CD14-positive monocyte (primary cell): ENCODE measurements around the gene IFRD2. TPM values are rescaled to one million over a fixed set of nuclear protein-coding genes. Genes with fewer than 3 reads are reported as not detected.

ENCODE experiments used
- DNase-seq, 3 donors: peaks; one replicate each; pipeline ENCODE4 v3.0.0-alpha.2; 2011 to 2022
- H2AFZ ChIP-seq: 2 replicates; pipeline ENCODE4 v1.6.0; 2012; ENCODE audit warnings: mild to moderate bottlenecking, low read depth, low read length, inconsistent platforms; ENCODE audit not compliant: insufficient read depth, poor library complexity, severe bottlenecking
- H3K27ac ChIP-seq, 2 donors: 1 replicate in 1 of 2; 2 replicates in 1 of 2; pipeline ENCODE4 v1.5.1; 2012 to 2013; ENCODE audit warnings: low read length in 2 of 2, control low read depth in 1 of 2, inconsistent platforms in 1 of 2, low read depth in 1 of 2, mild to moderate bottlenecking in 1 of 2
- H3K27me3 ChIP-seq, 2 donors: one replicate each; pipeline versions ENCODE4 v1.6.0 to v1.6.1; 2011 to 2013; ENCODE audit warnings: low read length in 2 of 2; ENCODE audit not compliant: control insufficient read depth in 2 of 2, insufficient read depth in 2 of 2
- H3K36me3 ChIP-seq, 2 donors: replicated peaks in 1 of 2; 1 replicate in 1 of 2; 2 replicates in 1 of 2; pipeline versions ENCODE4 v1.5.1 to v1.6.1; 2012 to 2013; ENCODE audit warnings: low read length in 2 of 2, control low read depth in 1 of 2, inconsistent platforms in 1 of 2, mild to moderate bottlenecking in 1 of 2; ENCODE audit not compliant: insufficient read depth in 2 of 2, control insufficient read depth in 1 of 2
- H3K4me1 ChIP-seq, 2 donors: 1 replicate in 1 of 2; 2 replicates in 1 of 2; pipeline versions ENCODE4 v1.5.1 to v1.6.1; 2012 to 2013; ENCODE audit warnings: low read length in 2 of 2, control low read depth in 1 of 2, inconsistent platforms in 1 of 2, mild to moderate bottlenecking in 1 of 2, moderate library complexity in 1 of 2; ENCODE audit not compliant: insufficient read depth in 2 of 2, control insufficient read depth in 1 of 2
- H3K4me2 ChIP-seq: replicated peaks from 2 replicates; pipeline ENCODE3; 2012; ENCODE audit warnings: low read length, moderate library complexity, mild to moderate bottlenecking; ENCODE audit not compliant: poor library complexity, severe bottlenecking; ENCODE audit errors: extremely low read depth
- H3K4me3 ChIP-seq, 3 experiments: fragments of 200-600 bp in 1 of 3; sonication (generic) in 1 of 3; replicated peaks in 1 of 3; 1 replicate in 2 of 3; 2 replicates in 1 of 3; pipeline ENCODE4 v1.5.1; 2011 to 2013; ENCODE audit warnings: low read length in 3 of 3, mild to moderate bottlenecking in 3 of 3, control low read depth in 2 of 3, low read depth in 2 of 3, inconsistent platforms in 1 of 3, moderate library complexity in 1 of 3
- H3K79me2 ChIP-seq: 2 replicates; pipeline ENCODE4 v1.6.0; 2012; ENCODE audit warnings: mild to moderate bottlenecking, control low read depth, inconsistent platforms, low read length, moderate library complexity; ENCODE audit not compliant: insufficient read depth
- H3K9ac ChIP-seq: 2 replicates; pipeline ENCODE4 v1.6.0; 2017; ENCODE audit warnings: low read length, mild to moderate bottlenecking; ENCODE audit not compliant: insufficient read depth, poor library complexity, severe bottlenecking
- H3K9me3 ChIP-seq, 2 donors: replicated peaks in 1 of 2; 1 replicate in 1 of 2; 2 replicates in 1 of 2; pipeline versions ENCODE4 v1.5.1 to v1.6.1; 2012 to 2013; ENCODE audit warnings: low read length in 2 of 2, control low read depth in 1 of 2; ENCODE audit not compliant: control insufficient read depth in 1 of 2, insufficient read depth in 1 of 2
- H4K20me1 ChIP-seq: 2 replicates; pipeline ENCODE4 v1.6.0; 2012; ENCODE audit warnings: mild to moderate bottlenecking, low read length, control low read depth, moderate library complexity; ENCODE audit not compliant: insufficient read depth
- H3K27ac Mint-ChIP-seq, 7 donors: one replicate each; pipeline ENCODE4 v1.8.0; 2020; ENCODE audit warnings: mild to moderate bottlenecking in 7 of 7, mixed read lengths in 7 of 7, moderate library complexity in 6 of 7, inconsistent platforms in 2 of 7
- H3K27me3 Mint-ChIP-seq, 3 donors: one replicate each; pipeline ENCODE4 v1.8.0; 2021 to 2022; ENCODE audit warnings: low read depth in 3 of 3, mild to moderate bottlenecking in 3 of 3, mixed read lengths in 3 of 3, moderate library complexity in 3 of 3, inconsistent platforms in 1 of 3
- H3K36me3 Mint-ChIP-seq, 2 donors: one replicate each; pipeline ENCODE4 v1.8.0; 2020; ENCODE audit warnings: mixed read lengths in 2 of 2, inconsistent platforms in 1 of 2, mild to moderate bottlenecking in 1 of 2
- H3K4me1 Mint-ChIP-seq: one replicate; pipeline ENCODE4 v1.8.0; 2020; ENCODE audit warnings: mild to moderate bottlenecking, mixed read lengths
- H3K4me3 Mint-ChIP-seq, 2 donors: one replicate each; pipeline ENCODE4 v1.8.0; 2020; ENCODE audit warnings: mild to moderate bottlenecking in 2 of 2, mixed read lengths in 2 of 2, moderate library complexity in 1 of 2
- H3K9me3 Mint-ChIP-seq, 7 donors: one replicate each; pipeline ENCODE4 v1.8.0; 2020 to 2022; ENCODE audit warnings: mixed read lengths in 7 of 7, mild to moderate bottlenecking in 6 of 7, moderate library complexity in 6 of 7, inconsistent platforms in 2 of 7
- CTCF ChIP-seq: fragments of 200-600 bp; IDR thresholded peaks from one replicate; pipeline ENCODE4 v1.8.0; 2022; ENCODE audit warnings: antibody characterized with exemption, mild to moderate bottlenecking
- WGBS: methylation state at CpG from one replicate; pipeline ENCODE4 v1.1.5; 2013; ENCODE audit warnings: missing lambda C conversion rate; ENCODE audit not compliant: insufficient coverage; 5-methylcytosine and 5-hydroxymethylcytosine counted together
- intact Hi-C, 2 donors: fragments of 100-400 bp; cut with micrococcal nuclease; formaldehyde crosslinking; loops; one replicate each; pipeline versions ENCODE4 v1.15.0 to v1.15.1; 2023
- polyA plus RNA-seq, 3 donors: library from polyadenylated mRNA; depleted of rRNA in 1 of 3; unstranded in 2 of 3; stranded (reverse) in 1 of 3; fragments of 300-500 nt in 2 of 3; fragments of >200 nt in 1 of 3; fragmentation: Illumina TruSeq in 2 of 3; gene quantifications; 1 replicate in 2 of 3; 2 replicates in 1 of 3; pipeline ENCODE4 v1.2.3, GENCODE V29; 2012 to 2021

The IFRD2 gene
- polyA plus RNA-seq, 3 donors = 17.1 to 35.1 (median 23.3) TPM

- no peaks in the 10 kb centered on the region for H3K9me3 ChIP-seq
- H3K79me2 ChIP-seq = peaks cover 93% of the 10 kb centered on the region
- Mint-ChIP-seq H3K27ac (peak overlapping the region; percentile 93 to 98 (median 95)), H3K4me1 (peaks cover 71% of the 10 kb centered on the region), H3K36me3 (peaks cover 24 to 51% of the 10 kb centered on the region in 2 donors), H3K27me3 (peaks cover 0 to 1% (median 0%) of the 10 kb centered on the region in 3 donors), H3K9me3 (peaks cover 0 to 2% (median 0%) of the 10 kb centered on the region in 7 donors), H3K4me3 (peak overlapping the region; percentile 99 to 100)
- intact Hi-C loops = no loop called here
- no peaks in the 10 kb centered on the region for H3K27me3 ChIP-seq
- H2AFZ ChIP-seq = no peak overlapping the region
- peaks cover 18 to 22% of the 10 kb centered on the region in 2 donors for H3K36me3 ChIP-seq
- H3K4me3 ChIP-seq = peak overlapping the region; percentile 61 to 100 (median 97)
- peak overlapping the region; percentile 89 for H3K9ac ChIP-seq
- peak overlapping the region; percentile 98 to 100 for H3K27ac ChIP-seq
- DNase-seq = peak; percentile 47 to 52 (median 51)
- peaks cover 74 to 76% of the 10 kb centered on the region in 2 donors for H3K4me1 ChIP-seq
- no peak for TF ChIP-seq CTCF
- H3K4me2 ChIP-seq = peak overlapping the region; percentile 96
- WGBS = 7% methylated on average over 3 of the region's 7 CpGs
- peaks cover 68% of the 10 kb centered on the region for H4K20me1 ChIP-seq
These were observed 53.6 kb downstream of the IFRD2 start for GRCh38 chr3:50238549-50239026.

- Histone ChIP-seq H3K4me3 (peak overlapping the region; percentile 61 to 100 (median 97)), H3K27me3 (no peaks in the 10 kb centered on the region), H3K4me1 (peaks cover 74 to 76% of the 10 kb centered on the region in 2 donors), H3K9me3 (no peaks in the 10 kb centered on the region), H4K20me1 (peaks cover 67% of the 10 kb centered on the region), H3K36me3 (peaks cover 16 to 22% of the 10 kb centered on the region in 2 donors), H3K9ac (peak overlapping the region; percentile 89), H3K4me2 (peak overlapping the region; percentile 96), H3K79me2 (peaks cover 93% of the 10 kb centered on the region), H2AFZ (no peak overlapping the region), H3K27ac (peak overlapping the region; percentile 98 to 100)
- H3K36me3 Mint-ChIP-seq = peaks cover 22 to 48% of the 10 kb centered on the region in 2 donors
- peak; percentile 84 to 88 (median 85) for DNase-seq
- peaks cover 71% of the 10 kb centered on the region for H3K4me1 Mint-ChIP-seq
- 0% methylated on average over 29 of the region's 31 CpGs for WGBS
- peaks cover 0 to 1% (median 0%) of the 10 kb centered on the region in 3 donors for H3K27me3 Mint-ChIP-seq
- peaks cover 0 to 2% (median 0%) of the 10 kb centered on the region in 7 donors for H3K9me3 Mint-ChIP-seq
- H3K4me3 Mint-ChIP-seq = peak overlapping the region; percentile 99 to 100
- intact Hi-C loops = no loop called here
- peak overlapping the region; percentile 93 to 98 (median 95) for H3K27ac Mint-ChIP-seq
- TF ChIP-seq CTCF = no peak
These were observed 54.3 kb downstream of the IFRD2 start for GRCh38 chr3:50237754-50238548.

Other genes starting within 250 kb of the IFRD2 start
- gene RBM5, start 203.5 kb downstream of the IFRD2 start, polyA plus RNA-seq = 100 to 1,000 TPM in 1 of 3 donors, 10 to 100 TPM in 1, 1 to 10 TPM in 1; 9.7 to 332 (median 18.5) TPM
- under 1 TPM in 1 of 3 donors, not detected in 2; 0.01 TPM for gene SEMA3F, start 137.1 kb downstream of the IFRD2 start, polyA plus RNA-seq
- not detected for gene GNAT1, start 100.8 kb downstream of the IFRD2 start, polyA plus RNA-seq
- not detected for gene SLC38A3, start 87.2 kb downstream of the IFRD2 start, polyA plus RNA-seq
- 1,000 to 10,000 TPM in 2 of 3 donors, 100 to 1,000 TPM in 1; 914 to 1,492 (median 1,165) TPM for gene GNAI2, start 56.2 kb downstream of the IFRD2 start, polyA plus RNA-seq
- under 1 TPM in 1 of 3 donors, not detected in 2; 0.56 TPM for gene SEMA3B, start 23.3 kb downstream of the IFRD2 start, polyA plus RNA-seq
- not detected for gene LSMEM2, start 13.3 kb downstream of the IFRD2 start, polyA plus RNA-seq
- 1 to 10 TPM; 3.4 to 5.8 (median 4.9) TPM for gene HYAL3, start 7.0 kb upstream of the IFRD2 start, polyA plus RNA-seq
- gene NAA80, start 7.0 kb upstream of the IFRD2 start, polyA plus RNA-seq = 10 to 100 TPM in 1 of 3 donors, 1 to 10 TPM in 2; 2.3 to 21.3 (median 4.6) TPM
- gene HYAL1, start 11.1 kb upstream of the IFRD2 start, polyA plus RNA-seq = under 1 TPM in 1 of 3 donors, not detected in 2; 0.57 TPM
- 10 to 100 TPM; 18.3 to 25.8 (median 18.9) TPM for gene HYAL2, start 30.3 kb upstream of the IFRD2 start, polyA plus RNA-seq
- 10 to 100 TPM; 22.6 to 55.7 (median 47.0) TPM for gene TUSC2, start 35.8 kb upstream of the IFRD2 start, polyA plus RNA-seq
- gene RASSF1, start 48.4 kb upstream of the IFRD2 start, polyA plus RNA-seq = 100 to 1,000 TPM in 1 of 3 donors, 10 to 100 TPM in 2; 16.0 to 229 (median 24.0) TPM
- gene ZMYND10, start 53.3 kb upstream of the IFRD2 start, polyA plus RNA-seq = 1 to 10 TPM in 1 of 3 donors, under 1 TPM in 2; 0.12 to 1.7 (median 0.19) TPM
- gene NPRL2, start 58.3 kb upstream of the IFRD2 start, polyA plus RNA-seq = 10 to 100 TPM; 20.9 to 37.9 (median 23.5) TPM
- 10 to 100 TPM; 78.9 to 94.0 (median 82.5) TPM for gene CYB561D2, start 58.4 kb upstream of the IFRD2 start, polyA plus RNA-seq
- 10 to 100 TPM; 14.5 to 36.2 (median 32.9) TPM for gene TMEM115, start 67.1 kb upstream of the IFRD2 start, polyA plus RNA-seq
- under 1 TPM in 2 of 3 donors, not detected in 1; 0.09 to 0.16 TPM for gene CACNA2D2, start 211.2 kb upstream of the IFRD2 start, polyA plus RNA-seq